H9 (cell line): ENCODE data around the gene IFNK. TPM values are rescaled to one million over a fixed set of nuclear protein-coding genes. Genes with fewer than 3 reads are reported as not detected.
A peak's percentile ranks its signal among the peaks of the same experiment; 100 is the strongest.

Source experiments
- DNase-seq: peaks from one replicate; pipeline ENCODE4 v3.0.0-alpha.2; 2017
- H2AFZ ChIP-seq: one replicate; pipeline ENCODE4 v1.6.1; 2013; ENCODE audit warnings: mild to moderate bottlenecking, low read length, control low read depth, moderate library complexity
- H2AK5ac ChIP-seq: 2 replicates; pipeline ENCODE4 v1.6.1; 2013; ENCODE audit warnings: low read length, control low read depth, mixed read lengths; ENCODE audit not compliant: insufficient read length
- H2BK120ac ChIP-seq: one replicate; pipeline ENCODE4 v1.6.1; 2013; ENCODE audit warnings: low read depth, mild to moderate bottlenecking, low read length, control low read depth, inconsistent platforms; ENCODE audit not compliant: poor library complexity, severe bottlenecking
- H2BK12ac ChIP-seq: 2 replicates; pipeline ENCODE4 v1.6.1; 2013; ENCODE audit warnings: low read length, control low read depth, mixed read lengths, low read depth; ENCODE audit not compliant: insufficient read length
- H2BK15ac ChIP-seq: 2 replicates; pipeline ENCODE4 v1.6.1; 2013; ENCODE audit warnings: low read depth, low read length, control low read depth
- H2BK20ac ChIP-seq: one replicate; pipeline ENCODE4 v1.6.1; 2013; ENCODE audit warnings: low read depth, mild to moderate bottlenecking, low read length, control low read depth, inconsistent platforms; ENCODE audit not compliant: poor library complexity, severe bottlenecking
- H2BK5ac ChIP-seq: 2 replicates; pipeline ENCODE4 v1.6.1; 2013; ENCODE audit warnings: low read length, control low read depth, mixed read lengths; ENCODE audit not compliant: insufficient read length
- H3K14ac ChIP-seq: 2 replicates; pipeline ENCODE4 v1.6.1; 2013; ENCODE audit warnings: low read length, control low read depth; ENCODE audit not compliant: insufficient read depth
- H3K18ac ChIP-seq: 2 replicates; pipeline ENCODE4 v1.6.1; 2013; ENCODE audit warnings: low read depth, mild to moderate bottlenecking, mixed read lengths, low read length, control low read depth; ENCODE audit not compliant: insufficient read length
- H3K23ac ChIP-seq: 2 replicates; pipeline ENCODE4 v1.6.1; 2013; ENCODE audit warnings: low read length, control low read depth, mixed read lengths, low read depth; ENCODE audit not compliant: insufficient read length
- H3K23me2 ChIP-seq: 2 replicates; pipeline ENCODE4 v1.6.1; 2013; ENCODE audit warnings: low read depth, mild to moderate bottlenecking, mixed read lengths, low read length, control low read depth; ENCODE audit not compliant: insufficient read length, poor library complexity, severe bottlenecking
- H3K27ac ChIP-seq: 2 replicates; pipeline ENCODE4 v1.5.1; 2013; ENCODE audit warnings: low read length, control low read depth, mixed read lengths, low read depth; ENCODE audit not compliant: insufficient read length
- H3K27me3 ChIP-seq: 2 replicates; pipeline ENCODE4 v1.6.1; 2013; ENCODE audit warnings: low read length, control low read depth, inconsistent platforms; ENCODE audit not compliant: insufficient read depth
- H3K4ac ChIP-seq: 2 replicates; pipeline ENCODE4 v1.6.1; 2013; ENCODE audit warnings: low read depth, mild to moderate bottlenecking, control low read depth, inconsistent platforms, low read length, moderate library complexity
- H3K4me1 ChIP-seq: 2 replicates; pipeline ENCODE4 v1.6.1; 2013; ENCODE audit warnings: low read length, control low read depth, inconsistent platforms; ENCODE audit not compliant: insufficient read depth
- H3K4me2 ChIP-seq: 2 replicates; pipeline ENCODE4 v1.6.1; 2013; ENCODE audit warnings: low read length, control low read depth, mixed read lengths; ENCODE audit not compliant: insufficient read length, insufficient read depth
- H3K56ac ChIP-seq: 2 replicates; pipeline ENCODE4 v1.6.1; 2013; ENCODE audit warnings: low read depth, mild to moderate bottlenecking, mixed read lengths, low read length, control low read depth; ENCODE audit not compliant: insufficient read length
- H3K79me1 ChIP-seq: 2 replicates; pipeline ENCODE4 v1.6.1; 2013; ENCODE audit warnings: low read depth, mild to moderate bottlenecking, moderate library complexity, low read length, control low read depth, inconsistent platforms; ENCODE audit not compliant: insufficient read depth, poor library complexity, severe bottlenecking
- H3K79me2 ChIP-seq: 2 replicates; pipeline ENCODE4 v1.6.1; 2013; ENCODE audit warnings: low read length, control low read depth, inconsistent platforms; ENCODE audit not compliant: insufficient read depth
- H3K9ac ChIP-seq: 2 replicates; pipeline ENCODE4 v1.6.1; 2013; ENCODE audit warnings: low read length, control low read depth, mixed read lengths; ENCODE audit not compliant: insufficient read length; ENCODE audit errors: extremely low read depth
- H3K9me3 ChIP-seq: one replicate; pipeline ENCODE4 v1.6.1; 2013; ENCODE audit warnings: low read depth, low read length, inconsistent platforms; ENCODE audit not compliant: control insufficient read depth
- H3T11ph ChIP-seq: one replicate; pipeline ENCODE4 v1.6.1; 2013; ENCODE audit warnings: mild to moderate bottlenecking, low read length, control low read depth, inconsistent platforms
- H4K20me1 ChIP-seq: one replicate; pipeline ENCODE4 v1.6.1; 2013; ENCODE audit not compliant: control insufficient read depth, insufficient read length, insufficient read depth
- H4K5ac ChIP-seq: 2 replicates; pipeline ENCODE4 v1.6.1; 2013; ENCODE audit warnings: low read depth, mild to moderate bottlenecking, mixed read lengths, low read length, control low read depth; ENCODE audit not compliant: insufficient read length
- H4K8ac ChIP-seq: replicated peaks from 2 replicates; pipeline ENCODE4 v1.6.1; 2013; ENCODE audit warnings: low read length, control low read depth, mixed read lengths, low read depth; ENCODE audit not compliant: insufficient read length
- H4K91ac ChIP-seq: 2 replicates; pipeline ENCODE4 v1.6.1; 2013; ENCODE audit warnings: low read depth, mild to moderate bottlenecking, moderate library complexity, mixed read lengths, low read length, control low read depth; ENCODE audit not compliant: insufficient read length
- H3K27ac Mint-ChIP-seq, 3 experiments: 2 replicates in 2 of 3; 3 replicates in 1 of 3; pipeline ENCODE4 v1.8.0; 2020 to 2021; ENCODE audit warnings: mixed read lengths in 3 of 3, mild to moderate bottlenecking in 1 of 3, moderate library complexity in 1 of 3
- H3K27me3 Mint-ChIP-seq: 2 replicates; pipeline ENCODE4 v1.8.0; 2021; ENCODE audit warnings: low read depth, mild to moderate bottlenecking, moderate library complexity, mixed read lengths
- H3K36me3 Mint-ChIP-seq, 3 experiments: 2 replicates in 2 of 3; 3 replicates in 1 of 3; pipeline ENCODE4 v1.8.0; 2020 to 2021; ENCODE audit warnings: low read depth in 3 of 3, mixed read lengths in 3 of 3; ENCODE audit not compliant: insufficient read depth in 1 of 3
- H3K4me1 Mint-ChIP-seq, 2 experiments: 2 replicates each; pipeline ENCODE4 v1.8.0; 2020; ENCODE audit warnings: mixed read lengths in 2 of 2
- H3K4me3 Mint-ChIP-seq, 2 experiments: 2 replicates in 1 of 2; 3 replicates in 1 of 2; pipeline ENCODE4 v1.8.0; 2020 to 2021; ENCODE audit warnings: mild to moderate bottlenecking in 2 of 2, mixed read lengths in 2 of 2, moderate library complexity in 1 of 2
- H3K9me3 Mint-ChIP-seq, 2 experiments: 2 replicates in 1 of 2; 3 replicates in 1 of 2; pipeline ENCODE4 v1.8.0; 2020; ENCODE audit warnings: mild to moderate bottlenecking in 2 of 2, mixed read lengths in 2 of 2, moderate library complexity in 1 of 2
- WGBS: extraction: QIAGEN DNeasy Blood & Tissue Kit; methylation state at CpG from one replicate; pipeline ENCODE4 v1.1.7; 2013; ENCODE audit warnings: missing lambda C conversion rate, low lambda C conversion rate, mixed read lengths; ENCODE audit not compliant: insufficient read length; ENCODE audit errors: extremely low coverage; 5-methylcytosine and 5-hydroxymethylcytosine counted together
- total RNA-seq: library from RNA; stranded (reverse); gene quantifications from 2 replicates; pipeline ENCODE4 v1.2.1, GENCODE V29; 2021
- TF ChIP-seq, protein P1 (sequence below): fragments of 200-600 bp; sonication (generic); conservative IDR thresholded peaks from 3 replicates; pipeline ENCODE4 v1.8.0; 2021; ENCODE audit warnings: antibody characterized with exemption, mild to moderate bottlenecking

Gene IFNK
- total RNA-seq, 1 experiment from 2014 or later = not detected

DNA sequence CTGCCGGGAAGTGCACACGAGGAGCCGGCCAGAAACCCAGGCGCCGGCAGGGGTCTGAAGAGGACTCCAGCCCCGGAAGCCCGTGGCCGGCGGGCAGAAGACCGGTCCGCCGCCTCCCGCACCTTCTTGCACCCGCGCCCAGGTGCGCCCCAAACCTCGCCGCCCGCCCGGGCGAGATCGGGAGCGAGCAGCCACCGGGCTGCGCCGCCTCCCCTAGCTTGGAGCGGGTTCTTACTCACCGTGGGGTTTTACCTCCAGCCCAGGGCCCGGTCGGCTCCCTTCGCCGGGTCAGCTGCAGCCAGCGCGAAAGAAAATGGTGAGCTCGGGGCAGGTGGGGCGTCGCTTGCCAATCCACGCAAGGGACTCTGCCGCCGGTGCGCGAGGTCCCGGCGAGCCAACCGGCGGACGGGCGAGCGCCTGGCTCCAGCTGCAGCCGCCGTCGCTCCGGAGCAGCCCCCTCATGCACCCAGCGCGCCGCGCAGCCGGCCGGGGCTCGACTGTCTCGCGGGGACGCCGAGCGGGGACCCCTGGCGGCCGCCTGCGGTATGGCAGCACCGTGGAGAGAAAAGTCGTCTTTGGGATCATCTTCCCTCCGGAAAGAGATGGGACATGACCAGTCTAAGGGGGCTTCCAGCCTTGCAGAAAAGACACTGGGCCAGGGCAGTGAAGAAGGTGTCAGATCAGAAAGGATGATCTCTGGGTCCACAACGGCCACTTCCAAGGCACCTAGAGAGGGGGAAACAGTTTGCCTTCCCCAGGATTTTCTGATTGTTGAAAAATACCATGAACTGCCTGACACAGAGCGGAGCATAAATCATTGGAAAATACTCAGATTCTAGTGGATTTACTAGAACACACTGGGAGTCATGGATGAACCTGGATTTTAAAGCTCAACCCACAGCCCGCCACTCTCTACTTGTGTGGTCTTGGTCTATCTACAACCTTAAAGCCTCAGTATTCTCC is 5.5 kb downstream of the IFNK start, which contains the start of gene MOB3B:
MOB3B (minus strand) TSS at position 499 of the 963 bp plus-strand sequence. CDS start 74,264 bp downstream, outside the sequence.
- TF ChIP-seq, protein P1, sequence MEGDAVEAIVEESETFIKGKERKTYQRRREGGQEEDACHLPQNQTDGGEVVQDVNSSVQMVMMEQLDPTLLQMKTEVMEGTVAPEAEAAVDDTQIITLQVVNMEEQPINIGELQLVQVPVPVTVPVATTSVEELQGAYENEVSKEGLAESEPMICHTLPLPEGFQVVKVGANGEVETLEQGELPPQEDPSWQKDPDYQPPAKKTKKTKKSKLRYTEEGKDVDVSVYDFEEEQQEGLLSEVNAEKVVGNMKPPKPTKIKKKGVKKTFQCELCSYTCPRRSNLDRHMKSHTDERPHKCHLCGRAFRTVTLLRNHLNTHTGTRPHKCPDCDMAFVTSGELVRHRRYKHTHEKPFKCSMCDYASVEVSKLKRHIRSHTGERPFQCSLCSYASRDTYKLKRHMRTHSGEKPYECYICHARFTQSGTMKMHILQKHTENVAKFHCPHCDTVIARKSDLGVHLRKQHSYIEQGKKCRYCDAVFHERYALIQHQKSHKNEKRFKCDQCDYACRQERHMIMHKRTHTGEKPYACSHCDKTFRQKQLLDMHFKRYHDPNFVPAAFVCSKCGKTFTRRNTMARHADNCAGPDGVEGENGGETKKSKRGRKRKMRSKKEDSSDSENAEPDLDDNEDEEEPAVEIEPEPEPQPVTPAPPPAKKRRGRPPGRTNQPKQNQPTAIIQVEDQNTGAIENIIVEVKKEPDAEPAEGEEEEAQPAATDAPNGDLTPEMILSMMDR = peak; percentile 94
- no peak within 1 kb of the TSS for H3K27ac ChIP-seq

More for the DNA sequence above, 5.5 kb downstream of the IFNK start, which contains the start of gene MOB3B:
- H3K79me1 ChIP-seq = no peaks in the 10 kb centered on the region
- Mint-ChIP-seq H3K36me3 (peaks cover 0 to 7% (median 1%) of the 10 kb centered on the region in 3 experiments; a peak in 2 of 7 replicates), H3K27ac (peak within 1 kb of the TSS in 2 of 3 experiments; percentile 89 to 95; a peak in 5 of 7 replicates), H3K4me3 (peak within 1 kb of the TSS; percentile 92 to 98), H3K27me3 (peaks cover 2% of the 10 kb centered on the region), H3K4me1 (peaks cover 30 to 40% of the 10 kb centered on the region in 2 experiments), H3K9me3 (no peaks in the 10 kb centered on the region)
- no peak within 1 kb of the TSS for H3K56ac ChIP-seq
- peak within 1 kb of the TSS; percentile 9; the same call in 1 of the 2 replicates for H3K14ac ChIP-seq
- no peaks in the 10 kb centered on the region for H4K20me1 ChIP-seq
- H3K23me2 ChIP-seq = peaks cover 9% of the 10 kb centered on the region
- peak within 1 kb of the TSS; percentile 71 for H3K9ac ChIP-seq
- no peak within 1 kb of the TSS for H3K4ac ChIP-seq
- no peak within 1 kb of the TSS for H2AFZ ChIP-seq
- no peak within 1 kb of the TSS for H2AK5ac ChIP-seq
- no peak within 1 kb of the TSS for H4K91ac ChIP-seq
- peak within 1 kb of the TSS; percentile 78 for H3K4me2 ChIP-seq
- no peak within 1 kb of the TSS for H2BK5ac ChIP-seq
- H2BK20ac ChIP-seq = no peak within 1 kb of the TSS
- H2BK120ac ChIP-seq = no peak within 1 kb of the TSS
- H2BK15ac ChIP-seq = no peak within 1 kb of the TSS
- no peaks in the 10 kb centered on the region for H3K79me2 ChIP-seq
- H3K27me3 ChIP-seq = no peaks in the 10 kb centered on the region
- H3T11ph ChIP-seq = no peak within 1 kb of the TSS
- no peaks in the 10 kb centered on the region; the same call in 1 of the 2 replicates for H3K4me1 ChIP-seq
- peak; percentile 82 for DNase-seq
- WGBS = no CpG with 5 or more reads among the region's 74 CpGs
- H4K8ac ChIP-seq = no peak within 1 kb of the TSS
- no peak within 1 kb of the TSS for H4K5ac ChIP-seq
- no peak within 1 kb of the TSS for H2BK12ac ChIP-seq
- H3K23ac ChIP-seq = no peak within 1 kb of the TSS
- H3K9me3 ChIP-seq = no peaks in the 10 kb centered on the region
- peak within 1 kb of the TSS; percentile 52 for H3K18ac ChIP-seq
